Neutrophil (primary cell): Measurements from ENCODE around the gene ATP11B.

Experiments used
- H3K27ac ChIP-seq: fragments of 200-600 bp; sonication (generic); 2 replicates; pipeline ENCODE4 v1.5.1; 2016; ENCODE audit warnings: mild to moderate bottlenecking, moderate library complexity
- H3K27me3 ChIP-seq: fragments of 200-600 bp; sonication (generic); 2 replicates; pipeline ENCODE4 v1.6.0; 2016; ENCODE audit warnings: mild to moderate bottlenecking
- H3K36me3 ChIP-seq: fragments of 200-600 bp; sonication (generic); 2 replicates; pipeline ENCODE4 v1.5.1; 2017
- H3K4me1 ChIP-seq, 2 experiments: fragments of 200-600 bp in 1 of 2; sonication (generic) in 1 of 2; 1 replicate in 1 of 2; 2 replicates in 1 of 2; pipeline versions ENCODE4 v1.5.1 to v1.6.1; 2013 to 2016; ENCODE audit warnings: low read depth in 1 of 2, low read length in 1 of 2, mild to moderate bottlenecking in 1 of 2, moderate library complexity in 1 of 2; ENCODE audit not compliant: control insufficient read depth in 1 of 2, insufficient read depth in 1 of 2
- H3K4me3 ChIP-seq, 2 experiments: fragments of 200-600 bp in 1 of 2; sonication (generic) in 1 of 2; 1 replicate in 1 of 2; 2 replicates in 1 of 2; pipeline ENCODE4 v1.5.1; 2013 to 2016; ENCODE audit warnings: low read depth in 1 of 2, low read length in 1 of 2, mild to moderate bottlenecking in 1 of 2, moderate library complexity in 1 of 2
- H3K9me3 ChIP-seq: fragments of 200-600 bp; sonication (generic); 2 replicates; pipeline ENCODE4 v1.5.1; 2016
- TF ChIP-seq, protein P1 (sequence below): fragments of 200-600 bp; sonication (generic); IDR thresholded peaks from 2 replicates; pipeline ENCODE4 v1.5.1; 2016; ENCODE audit warnings: antibody characterized with exemption

The ATP11B gene

GRCh38 chr3:182763896-182764295 lies 29.4 kb upstream of the ATP11B start:
- H3K27ac ChIP-seq, result no peak overlapping the region
- no peaks in the 10 kb centered on the region for H3K27me3 ChIP-seq
- TF ChIP-seq, protein P1, sequence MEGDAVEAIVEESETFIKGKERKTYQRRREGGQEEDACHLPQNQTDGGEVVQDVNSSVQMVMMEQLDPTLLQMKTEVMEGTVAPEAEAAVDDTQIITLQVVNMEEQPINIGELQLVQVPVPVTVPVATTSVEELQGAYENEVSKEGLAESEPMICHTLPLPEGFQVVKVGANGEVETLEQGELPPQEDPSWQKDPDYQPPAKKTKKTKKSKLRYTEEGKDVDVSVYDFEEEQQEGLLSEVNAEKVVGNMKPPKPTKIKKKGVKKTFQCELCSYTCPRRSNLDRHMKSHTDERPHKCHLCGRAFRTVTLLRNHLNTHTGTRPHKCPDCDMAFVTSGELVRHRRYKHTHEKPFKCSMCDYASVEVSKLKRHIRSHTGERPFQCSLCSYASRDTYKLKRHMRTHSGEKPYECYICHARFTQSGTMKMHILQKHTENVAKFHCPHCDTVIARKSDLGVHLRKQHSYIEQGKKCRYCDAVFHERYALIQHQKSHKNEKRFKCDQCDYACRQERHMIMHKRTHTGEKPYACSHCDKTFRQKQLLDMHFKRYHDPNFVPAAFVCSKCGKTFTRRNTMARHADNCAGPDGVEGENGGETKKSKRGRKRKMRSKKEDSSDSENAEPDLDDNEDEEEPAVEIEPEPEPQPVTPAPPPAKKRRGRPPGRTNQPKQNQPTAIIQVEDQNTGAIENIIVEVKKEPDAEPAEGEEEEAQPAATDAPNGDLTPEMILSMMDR, result no peak
- no peaks in the 10 kb centered on the region for H3K9me3 ChIP-seq
- no peaks in the 10 kb centered on the region for H3K4me1 ChIP-seq
- H3K36me3 ChIP-seq, result no peaks in the 10 kb centered on the region
- no peak overlapping the region for H3K4me3 ChIP-seq

DNA sequence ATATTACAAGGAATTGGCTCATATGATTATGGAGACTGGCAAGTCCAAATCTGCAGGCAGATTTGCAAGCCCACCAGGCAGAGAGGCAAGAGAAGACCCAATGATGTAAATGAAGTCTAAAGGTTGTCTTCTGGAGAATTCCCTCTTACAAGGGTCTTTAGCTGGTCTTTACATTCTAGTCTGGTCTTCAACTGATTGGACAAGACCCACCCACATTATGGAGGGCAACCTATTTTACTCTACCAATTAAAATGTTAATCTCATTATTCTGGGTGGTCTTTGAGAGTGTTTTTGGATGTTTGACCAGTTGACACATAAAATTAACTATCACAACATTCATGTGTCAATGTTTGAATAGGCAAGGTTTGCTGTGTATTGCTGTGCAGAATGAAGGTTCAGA lies 28.0 kb upstream of the ATP11B start:
- Histone ChIP-seq H3K36me3 (no peaks in the 10 kb centered on the region), H3K9me3 (no peaks in the 10 kb centered on the region), H3K27ac (no peak overlapping the region), H3K4me3 (no peak overlapping the region), H3K27me3 (no peaks in the 10 kb centered on the region), H3K4me1 (no peaks in the 10 kb centered on the region)
- TF ChIP-seq, protein P1, result no peak

- H3K27ac ChIP-seq, result no peak overlapping the region
- no peaks in the 10 kb centered on the region for H3K27me3 ChIP-seq
- TF ChIP-seq, protein P1, result no peak
- H3K9me3 ChIP-seq, result no peaks in the 10 kb centered on the region
- H3K36me3 ChIP-seq, result no peaks in the 10 kb centered on the region
- H3K4me1 ChIP-seq, result no peaks in the 10 kb centered on the region
- H3K4me3 ChIP-seq, result no peak overlapping the region
These were observed 27.2 kb upstream of the ATP11B start for GRCh38 chr3:182766099-182766498.

- TF ChIP-seq, protein P1, result no peak
- no peaks in the 10 kb centered on the region for H3K36me3 ChIP-seq
- H3K4me3 ChIP-seq, result no peak overlapping the region
- no peaks in the 10 kb centered on the region for H3K27me3 ChIP-seq
- H3K9me3 ChIP-seq, result no peaks in the 10 kb centered on the region
- H3K4me1 ChIP-seq, result no peaks in the 10 kb centered on the region
- no peak overlapping the region for H3K27ac ChIP-seq
These were observed 24.9 kb upstream of the ATP11B start for GRCh38 chr3:182768413-182768812.

- no peaks in the 10 kb centered on the region for H3K4me1 ChIP-seq
- H3K36me3 ChIP-seq, result no peaks in the 10 kb centered on the region
- TF ChIP-seq, protein P1, result no peak
- H3K9me3 ChIP-seq, result no peaks in the 10 kb centered on the region
- H3K27ac ChIP-seq, result no peak overlapping the region
- no peak overlapping the region for H3K4me3 ChIP-seq
- H3K27me3 ChIP-seq, result no peaks in the 10 kb centered on the region
These were observed 23.6 kb upstream of the ATP11B start for GRCh38 chr3:182769673-182770072.

- TF ChIP-seq, protein P1, result no peak
- H3K4me1 ChIP-seq, result no peaks in the 10 kb centered on the region
These were observed 11.2 kb upstream of the ATP11B start for GRCh38 chr3:182782149-182782548.

More at GRCh38 chr3:182782149-182782548, 11.2 kb upstream of the ATP11B start:
- Histone ChIP-seq H3K36me3 (no peaks in the 10 kb centered on the region), H3K27me3 (no peaks in the 10 kb centered on the region), H3K27ac (no peak overlapping the region), H3K4me3 (no peak overlapping the region), H3K9me3 (no peaks in the 10 kb centered on the region)
